GM06990 (cell line): Measurements from ENCODE around the gene C9orf72.

ENCODE experiments used
- DNase-seq: peaks from one replicate; pipeline ENCODE4 v3.0.0-alpha.2; 2011; ENCODE audit not compliant: insufficient read length; ENCODE audit errors: extremely low read depth
- H3K27me3 ChIP-seq: replicated peaks from 2 replicates; pipeline ENCODE4 v1.6.0; 2011; ENCODE audit warnings: low read length; ENCODE audit not compliant: control insufficient read depth, insufficient read depth
- H3K36me3 ChIP-seq: 2 replicates; pipeline ENCODE4 v1.5.1; 2011; ENCODE audit warnings: low read length; ENCODE audit not compliant: control insufficient read depth, insufficient read depth
- H3K4me3 ChIP-seq: replicated peaks from 2 replicates; pipeline ENCODE4 v1.5.1; 2011; ENCODE audit warnings: low read depth, mild to moderate bottlenecking, control low read depth, low read length
- CTCF ChIP-seq: IDR thresholded peaks from 2 replicates; pipeline ENCODE4 v1.5.1; 2011; ENCODE audit warnings: low read length, control low read depth, mild to moderate bottlenecking, inconsistent platforms; ENCODE audit not compliant: insufficient read depth, poor library complexity, severe bottlenecking

C9orf72 gene

DNA sequence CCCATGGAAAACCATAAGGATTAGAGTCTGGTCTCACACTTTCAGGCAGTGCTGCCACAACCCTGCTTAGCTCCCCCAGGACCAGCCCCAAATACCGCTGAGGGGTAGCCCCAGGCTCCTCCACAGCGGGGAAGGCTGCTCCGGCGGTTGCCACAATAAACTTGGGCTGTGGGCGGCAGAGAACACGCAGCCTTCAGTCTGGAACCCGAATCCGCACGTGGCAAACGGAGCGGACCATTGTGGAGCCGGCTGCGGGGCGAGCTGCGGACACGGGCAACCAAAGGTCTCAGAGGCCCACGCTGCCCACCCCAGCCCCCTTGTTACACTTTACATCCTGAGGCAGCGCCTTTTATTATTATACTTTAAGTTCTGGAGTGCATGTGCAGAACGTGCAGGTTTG is 37.3 kb upstream of the C9orf72 start:
- TF ChIP-seq CTCF: no peak
- Histone ChIP-seq H3K4me3 (no peak overlapping the region), H3K36me3 (no peaks in the 10 kb centered on the region), H3K27me3 (no peaks in the 10 kb centered on the region)
- DNase-seq: no peak

- no peak for DNase-seq
- no peaks in the 10 kb centered on the region; the same call in 1 of the 2 replicates for H3K27me3 ChIP-seq
- H3K36me3 ChIP-seq: no peaks in the 10 kb centered on the region
- no peak overlapping the region for H3K4me3 ChIP-seq
- no peak for TF ChIP-seq CTCF
Measured at GRCh38 chr9:27602954-27603353, 29.7 kb upstream of the C9orf72 start.

DNA sequence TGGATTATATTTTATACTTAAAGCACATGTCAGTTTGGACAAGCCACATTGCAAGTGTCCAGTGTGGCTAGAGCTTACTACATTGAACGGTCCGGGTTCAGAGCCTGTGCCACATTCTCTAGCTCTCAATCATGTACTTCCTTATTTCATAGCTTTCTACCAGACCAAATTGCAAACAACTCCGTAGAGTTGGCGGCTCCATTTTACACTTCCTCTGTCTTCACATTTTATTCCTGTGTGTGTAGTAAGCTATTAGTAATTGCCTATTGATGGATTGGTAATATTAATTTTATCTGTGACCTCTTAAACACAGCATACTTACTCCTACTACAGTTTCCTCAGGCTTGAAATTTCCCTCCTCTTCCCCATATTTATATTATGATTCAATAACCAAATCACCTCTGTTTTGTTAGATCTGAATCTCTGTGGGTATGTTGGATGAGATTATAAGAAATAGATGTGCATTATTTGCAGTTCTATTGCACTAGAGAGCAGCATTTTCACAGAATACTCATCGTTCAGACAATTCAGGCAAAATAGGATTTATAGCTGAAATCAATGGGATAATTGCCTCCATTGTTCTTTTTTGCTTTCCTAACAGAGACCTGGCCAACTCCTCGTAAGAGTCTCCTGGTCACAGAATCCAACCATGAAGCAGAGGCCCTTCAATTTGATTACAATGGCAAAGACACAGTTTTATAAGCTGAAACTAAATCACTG is 29.0 kb upstream of the C9orf72 start:
- DNase-seq: no peak
- H3K27me3 ChIP-seq: no peaks in the 10 kb centered on the region; the same call in 1 of the 2 replicates
- H3K4me3 ChIP-seq: no peak overlapping the region
- no peak for TF ChIP-seq CTCF
- H3K36me3 ChIP-seq: no peaks in the 10 kb centered on the region

DNA sequence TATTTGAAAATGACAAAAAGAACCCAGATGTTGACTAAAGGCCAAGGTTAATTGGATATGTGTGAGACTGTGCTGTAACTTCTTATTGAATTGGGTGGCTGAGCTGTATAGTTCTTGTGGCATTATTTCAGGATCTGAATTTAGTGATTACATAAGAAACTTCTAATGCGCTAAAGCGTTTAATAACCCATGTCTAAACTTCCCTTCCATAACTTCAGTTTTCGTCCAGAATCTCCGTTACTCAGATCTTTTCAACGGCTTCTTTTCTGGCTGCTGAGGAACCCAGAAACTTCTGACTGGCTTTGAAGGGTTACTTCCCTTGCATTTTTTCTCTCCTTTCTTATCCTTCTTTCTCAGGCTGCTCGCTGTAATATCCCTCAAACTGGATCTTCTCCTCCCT is 28.1 kb upstream of the C9orf72 start:
- Histone ChIP-seq H3K36me3 (no peaks in the 10 kb centered on the region), H3K4me3 (no peak overlapping the region), H3K27me3 (no peaks in the 10 kb centered on the region; the same call in 1 of the 2 replicates)
- TF ChIP-seq CTCF: no peak
- no peak for DNase-seq

DNA sequence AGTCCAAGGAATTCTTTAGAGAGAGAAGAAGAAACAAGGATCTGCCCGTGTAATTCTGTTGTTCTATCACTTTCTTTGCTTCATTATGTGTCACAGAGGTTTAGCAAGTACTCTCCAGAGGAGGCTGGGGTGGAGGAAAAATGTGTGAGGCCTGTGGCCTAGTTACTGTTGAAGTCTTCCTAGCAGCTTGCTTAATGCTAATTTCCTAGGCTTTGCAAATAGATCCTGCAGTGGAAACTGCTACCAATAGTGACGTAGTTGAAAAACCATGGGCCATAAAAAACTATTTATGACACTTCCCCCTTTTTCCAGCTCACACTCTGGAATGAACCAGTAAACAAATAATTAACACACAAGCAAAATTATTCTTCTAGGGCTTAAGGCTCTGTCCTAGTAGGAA is 27.0 kb upstream of the C9orf72 start:
- DNase-seq: no peak
- H3K27me3 ChIP-seq: no peaks in the 10 kb centered on the region; the same call in 1 of the 2 replicates
- no peak for TF ChIP-seq CTCF

DNA sequence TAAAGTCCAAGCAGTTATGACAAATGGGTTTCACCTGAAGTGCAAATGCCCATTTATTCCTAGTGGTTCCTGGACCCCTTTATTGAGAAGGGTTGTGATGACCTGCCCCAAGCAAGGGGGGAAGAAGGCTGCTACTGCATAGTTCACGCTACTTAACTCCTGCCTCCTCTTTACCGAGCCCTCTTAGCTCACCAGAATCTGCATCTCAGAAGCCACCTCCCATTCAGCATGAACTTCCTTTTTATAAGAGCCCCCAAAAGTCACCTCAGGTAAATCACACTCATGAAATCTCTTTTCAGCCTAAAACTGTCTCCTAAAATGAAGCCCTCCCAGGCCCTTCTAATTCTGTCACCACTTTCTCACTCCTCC is 26.6 kb upstream of the C9orf72 start:
- Histone ChIP-seq H3K4me3 (no peak overlapping the region), H3K36me3 (no peaks in the 10 kb centered on the region), H3K27me3 (no peaks in the 10 kb centered on the region; the same call in 1 of the 2 replicates)
- TF ChIP-seq CTCF: no peak
- DNase-seq: no peak

More for the DNA sequence above, 27.0 kb upstream of the C9orf72 start:
- Histone ChIP-seq H3K36me3 (no peaks in the 10 kb centered on the region), H3K4me3 (no peak overlapping the region)
